HG03108 (cell line): ENCODE measurements around the gene KCNQ2.

Experiments
- ATAC-seq: cut with Tn5 transposase; IDR thresholded peaks from one replicate; pipeline ENCODE4 v1.9.1; 2021; ENCODE audit warnings: moderate library complexity; ENCODE audit not compliant: unreplicated experiment

KCNQ2 gene

GRCh38 chr20:63406617-63407245, 65.7 kb downstream of the KCNQ2 start:
- ATAC-seq, result no peak

GRCh38 chr20:63406011-63406410, 66.4 kb downstream of the KCNQ2 start:
- ATAC-seq, result no peak

GRCh38 chr20:63405102-63405730, 67.2 kb downstream of the KCNQ2 start:
- no peak for ATAC-seq

GRCh38 chr20:63404129-63405085, 68.0 kb downstream of the KCNQ2 start:
- no peak for ATAC-seq

- no peak for ATAC-seq
These were observed 68.9 kb downstream of the KCNQ2 start for GRCh38 chr20:63403403-63404105.

GRCh38 chr20:63402860-63403220, 69.6 kb downstream of the KCNQ2 start:
- no peak for ATAC-seq

- no peak for ATAC-seq
These were observed 70.1 kb downstream of the KCNQ2 start for GRCh38 chr20:63402181-63402859.

- ATAC-seq, result no peak
These were observed 70.9 kb downstream of the KCNQ2 start for GRCh38 chr20:63401384-63402110.

- ATAC-seq, result no peak
These were observed 71.8 kb downstream of the KCNQ2 start for GRCh38 chr20:63400486-63401210.

GRCh38 chr20:63399596-63400375, 72.7 kb downstream of the KCNQ2 start:
- ATAC-seq, result no peak

GRCh38 chr20:63398744-63399514, 73.5 kb downstream of the KCNQ2 start:
- ATAC-seq, result no peak

- ATAC-seq, result no peak
These were observed 74.5 kb downstream of the KCNQ2 start for GRCh38 chr20:63397946-63398450.

GRCh38 chr20:63397155-63397843, 75.2 kb downstream of the KCNQ2 start:
- no peak for ATAC-seq

GRCh38 chr20:63396300-63396699, 76.2 kb downstream of the KCNQ2 start:
- no peak for ATAC-seq

GRCh38 chr20:63395723-63396122, 76.7 kb downstream of the KCNQ2 start:
- no peak for ATAC-seq

- no peak for ATAC-seq
These were observed 77.5 kb downstream of the KCNQ2 start for GRCh38 chr20:63394920-63395455.
